Chondrocyte (in vitro differentiated cells): ENCODE results near the gene EGF. TPM values are rescaled to one million over a fixed set of nuclear protein-coding genes. Genes with fewer than 3 reads are reported as not detected.

Source experiments
- DNase-seq: peaks from one replicate; pipeline ENCODE4 v3.0.0; 2021; ENCODE audit warnings: mixed read lengths, low spot score
- H3K27ac Mint-ChIP-seq: one replicate; pipeline ENCODE4 v1.8.0; 2021; ENCODE audit warnings: mild to moderate bottlenecking, moderate library complexity, mixed read lengths; ENCODE audit not compliant: unreplicated experiment
- H3K27me3 Mint-ChIP-seq: 2 replicates; pipeline ENCODE4 v1.8.0; 2021; ENCODE audit warnings: low read depth, mixed read lengths
- H3K36me3 Mint-ChIP-seq: 2 replicates; pipeline ENCODE4 v1.8.0; 2021; ENCODE audit warnings: low read depth, mixed read lengths
- H3K4me1 Mint-ChIP-seq: 2 replicates; pipeline ENCODE4 v1.8.0; 2021; ENCODE audit warnings: low read depth, mild to moderate bottlenecking, mixed read lengths
- H3K4me3 Mint-ChIP-seq: one replicate; pipeline ENCODE4 v1.8.0; 2021; ENCODE audit warnings: mild to moderate bottlenecking, moderate library complexity, mixed read lengths; ENCODE audit not compliant: unreplicated experiment
- H3K9me3 Mint-ChIP-seq: 2 replicates; pipeline ENCODE4 v1.8.0; 2021; ENCODE audit warnings: low read depth, mixed read lengths
- total RNA-seq: library from RNA; stranded (reverse); gene quantifications from 3 replicates; pipeline ENCODE4 v1.2.1, GENCODE V29; 2021
- TF ChIP-seq, protein P1 (sequence below): fragments of 200-600 bp; sonication (generic); IDR thresholded peaks from 2 replicates; pipeline ENCODE4 v1.5.0; 2021; ENCODE audit warnings: antibody characterized with exemption, mild to moderate bottlenecking, moderate library complexity

Gene EGF
- total RNA-seq, 1 donor from 2014 or later: 1.4 TPM

GRCh38 chr4:109959195-109959594 lies 46.5 kb downstream of the EGF start:
- Mint-ChIP-seq H3K36me3 (peaks cover 2% of the 10 kb centered on the region), H3K27me3 (no peaks in the 10 kb centered on the region), H3K4me1 (peaks cover 2% of the 10 kb centered on the region), H3K4me3 (no peak overlapping the region), H3K27ac (no peak overlapping the region), H3K9me3 (no peaks in the 10 kb centered on the region)
- TF ChIP-seq, protein P1, sequence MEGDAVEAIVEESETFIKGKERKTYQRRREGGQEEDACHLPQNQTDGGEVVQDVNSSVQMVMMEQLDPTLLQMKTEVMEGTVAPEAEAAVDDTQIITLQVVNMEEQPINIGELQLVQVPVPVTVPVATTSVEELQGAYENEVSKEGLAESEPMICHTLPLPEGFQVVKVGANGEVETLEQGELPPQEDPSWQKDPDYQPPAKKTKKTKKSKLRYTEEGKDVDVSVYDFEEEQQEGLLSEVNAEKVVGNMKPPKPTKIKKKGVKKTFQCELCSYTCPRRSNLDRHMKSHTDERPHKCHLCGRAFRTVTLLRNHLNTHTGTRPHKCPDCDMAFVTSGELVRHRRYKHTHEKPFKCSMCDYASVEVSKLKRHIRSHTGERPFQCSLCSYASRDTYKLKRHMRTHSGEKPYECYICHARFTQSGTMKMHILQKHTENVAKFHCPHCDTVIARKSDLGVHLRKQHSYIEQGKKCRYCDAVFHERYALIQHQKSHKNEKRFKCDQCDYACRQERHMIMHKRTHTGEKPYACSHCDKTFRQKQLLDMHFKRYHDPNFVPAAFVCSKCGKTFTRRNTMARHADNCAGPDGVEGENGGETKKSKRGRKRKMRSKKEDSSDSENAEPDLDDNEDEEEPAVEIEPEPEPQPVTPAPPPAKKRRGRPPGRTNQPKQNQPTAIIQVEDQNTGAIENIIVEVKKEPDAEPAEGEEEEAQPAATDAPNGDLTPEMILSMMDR: no peak
- no peak for DNase-seq

DNA sequence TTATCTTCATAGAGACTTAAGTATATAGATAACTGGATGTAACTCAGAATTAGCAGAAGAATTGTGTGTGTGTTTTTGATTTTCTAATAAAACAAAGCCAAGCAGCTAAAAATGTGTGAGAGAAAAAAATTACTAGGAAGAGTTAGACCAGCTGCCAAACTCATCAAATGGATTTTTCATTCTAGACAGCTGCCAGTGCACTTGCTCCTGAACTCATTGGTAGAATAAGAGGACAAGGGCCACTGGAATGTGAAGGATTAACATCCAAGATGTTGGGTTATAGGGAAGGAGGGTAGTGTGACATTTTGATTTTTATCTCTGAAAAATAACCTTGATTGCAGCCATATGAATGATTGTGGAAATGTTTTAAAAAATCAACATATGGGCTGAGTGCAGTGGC lies 49.7 kb downstream of the EGF start:
- no peaks in the 10 kb centered on the region for H3K9me3 Mint-ChIP-seq
- peaks cover 2% of the 10 kb centered on the region for H3K36me3 Mint-ChIP-seq
- no peak overlapping the region for H3K4me3 Mint-ChIP-seq
- H3K4me1 Mint-ChIP-seq: no peaks in the 10 kb centered on the region
- no peaks in the 10 kb centered on the region for H3K27me3 Mint-ChIP-seq
- TF ChIP-seq, protein P1: no peak
- H3K27ac Mint-ChIP-seq: no peak overlapping the region
- DNase-seq: no peak

- Mint-ChIP-seq H3K36me3 (peaks cover 2% of the 10 kb centered on the region), H3K9me3 (no peaks in the 10 kb centered on the region), H3K4me1 (no peaks in the 10 kb centered on the region), H3K27ac (no peak overlapping the region), H3K4me3 (no peak overlapping the region), H3K27me3 (no peaks in the 10 kb centered on the region)
- no peak for DNase-seq
- TF ChIP-seq, protein P1: no peak
Measured at GRCh38 chr4:109966891-109967481, 54.3 kb downstream of the EGF start.

DNA sequence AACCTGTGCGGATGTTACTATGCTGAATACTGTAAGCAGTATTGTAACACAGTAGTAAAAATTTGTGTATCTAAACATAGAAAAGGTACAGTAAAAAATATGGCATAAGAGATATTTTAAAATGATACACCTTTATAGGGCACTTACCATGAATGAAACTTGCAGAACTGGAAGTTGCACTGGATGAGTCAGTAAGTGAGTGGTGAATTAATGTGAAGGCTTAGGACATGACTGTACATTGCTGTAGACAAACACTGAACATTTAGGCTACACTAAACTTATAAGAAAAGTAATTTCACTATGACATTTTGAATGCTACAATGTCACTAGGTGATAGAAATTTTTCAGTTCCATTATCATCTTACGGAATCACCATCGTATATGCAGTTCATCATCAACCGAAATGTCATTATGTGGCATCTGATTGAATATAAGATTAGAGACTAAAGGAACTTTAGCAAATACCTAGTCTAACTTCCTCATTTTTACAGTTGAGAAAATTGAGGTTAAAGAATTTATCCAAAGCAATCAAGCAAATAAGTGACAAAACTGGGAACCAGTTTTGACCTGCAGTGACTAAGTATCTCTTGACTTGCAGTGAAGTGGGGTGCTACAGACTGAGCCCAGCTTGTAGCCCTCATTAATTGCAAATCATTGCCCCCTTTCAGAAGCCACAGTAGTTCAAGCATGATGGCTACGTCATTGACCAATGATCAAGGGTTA lies 55.3 kb downstream of the EGF start:
- DNase-seq: no peak

DNA sequence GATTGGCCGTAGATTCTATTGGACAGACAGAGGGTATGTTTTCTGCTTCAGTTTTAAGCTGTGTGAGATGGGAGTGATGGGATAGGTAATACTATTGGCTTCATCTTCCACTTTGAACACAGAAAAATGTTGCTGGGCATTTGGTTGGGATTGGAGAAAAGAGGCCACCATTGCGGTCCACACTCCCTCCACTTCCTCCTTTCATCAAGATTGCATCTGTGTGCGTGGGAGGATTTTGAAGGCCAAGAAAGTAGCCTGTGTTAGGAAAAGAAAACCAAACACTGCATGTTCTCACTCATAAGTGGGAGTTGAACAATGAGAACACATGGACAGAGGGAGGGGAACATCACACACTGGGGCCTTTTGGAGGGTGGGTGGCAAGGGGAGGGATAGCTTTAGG lies 56.4 kb downstream of the EGF start:
- Mint-ChIP-seq H3K27ac (no peak overlapping the region), H3K27me3 (peaks cover 4% of the 10 kb centered on the region), H3K4me3 (no peak overlapping the region), H3K4me1 (no peaks in the 10 kb centered on the region), H3K9me3 (no peaks in the 10 kb centered on the region), H3K36me3 (no peaks in the 10 kb centered on the region)
- TF ChIP-seq, protein P1: no peak
- DNase-seq: no peak

More for the DNA sequence above, 55.3 kb downstream of the EGF start:
- Mint-ChIP-seq H3K36me3 (peaks cover 2% of the 10 kb centered on the region), H3K27me3 (peaks cover 2% of the 10 kb centered on the region), H3K27ac (no peak overlapping the region), H3K4me1 (no peaks in the 10 kb centered on the region), H3K9me3 (no peaks in the 10 kb centered on the region), H3K4me3 (no peak overlapping the region)
- TF ChIP-seq, protein P1: no peak
